H9 (cell line): ENCODE results near the gene KIR3DL3. TPM values are rescaled to one million over a fixed set of nuclear protein-coding genes. Genes with fewer than 3 reads are reported as not detected.

Experiments used
- DNase-seq: peaks from one replicate; pipeline ENCODE4 v3.0.0-alpha.2; 2017
- H2AFZ ChIP-seq: one replicate; pipeline ENCODE4 v1.6.1; 2013; ENCODE audit warnings: mild to moderate bottlenecking, low read length, control low read depth, moderate library complexity
- H2AK5ac ChIP-seq: 2 replicates; pipeline ENCODE4 v1.6.1; 2013; ENCODE audit warnings: low read length, control low read depth, mixed read lengths; ENCODE audit not compliant: insufficient read length
- H2BK120ac ChIP-seq: one replicate; pipeline ENCODE4 v1.6.1; 2013; ENCODE audit warnings: low read depth, mild to moderate bottlenecking, low read length, control low read depth, inconsistent platforms; ENCODE audit not compliant: poor library complexity, severe bottlenecking
- H2BK12ac ChIP-seq: 2 replicates; pipeline ENCODE4 v1.6.1; 2013; ENCODE audit warnings: low read length, control low read depth, mixed read lengths, low read depth; ENCODE audit not compliant: insufficient read length
- H2BK15ac ChIP-seq: 2 replicates; pipeline ENCODE4 v1.6.1; 2013; ENCODE audit warnings: low read depth, low read length, control low read depth
- H2BK20ac ChIP-seq: one replicate; pipeline ENCODE4 v1.6.1; 2013; ENCODE audit warnings: low read depth, mild to moderate bottlenecking, low read length, control low read depth, inconsistent platforms; ENCODE audit not compliant: poor library complexity, severe bottlenecking
- H2BK5ac ChIP-seq: 2 replicates; pipeline ENCODE4 v1.6.1; 2013; ENCODE audit warnings: low read length, control low read depth, mixed read lengths; ENCODE audit not compliant: insufficient read length
- H3K14ac ChIP-seq: 2 replicates; pipeline ENCODE4 v1.6.1; 2013; ENCODE audit warnings: low read length, control low read depth; ENCODE audit not compliant: insufficient read depth
- H3K18ac ChIP-seq: 2 replicates; pipeline ENCODE4 v1.6.1; 2013; ENCODE audit warnings: low read depth, mild to moderate bottlenecking, mixed read lengths, low read length, control low read depth; ENCODE audit not compliant: insufficient read length
- H3K23ac ChIP-seq: 2 replicates; pipeline ENCODE4 v1.6.1; 2013; ENCODE audit warnings: low read length, control low read depth, mixed read lengths, low read depth; ENCODE audit not compliant: insufficient read length
- H3K23me2 ChIP-seq: 2 replicates; pipeline ENCODE4 v1.6.1; 2013; ENCODE audit warnings: low read depth, mild to moderate bottlenecking, mixed read lengths, low read length, control low read depth; ENCODE audit not compliant: insufficient read length, poor library complexity, severe bottlenecking
- H3K27ac ChIP-seq: 2 replicates; pipeline ENCODE4 v1.5.1; 2013; ENCODE audit warnings: low read length, control low read depth, mixed read lengths, low read depth; ENCODE audit not compliant: insufficient read length
- H3K27me3 ChIP-seq: 2 replicates; pipeline ENCODE4 v1.6.1; 2013; ENCODE audit warnings: low read length, control low read depth, inconsistent platforms; ENCODE audit not compliant: insufficient read depth
- H3K4ac ChIP-seq: 2 replicates; pipeline ENCODE4 v1.6.1; 2013; ENCODE audit warnings: low read depth, mild to moderate bottlenecking, control low read depth, inconsistent platforms, low read length, moderate library complexity
- H3K4me1 ChIP-seq: 2 replicates; pipeline ENCODE4 v1.6.1; 2013; ENCODE audit warnings: low read length, control low read depth, inconsistent platforms; ENCODE audit not compliant: insufficient read depth
- H3K4me2 ChIP-seq: 2 replicates; pipeline ENCODE4 v1.6.1; 2013; ENCODE audit warnings: low read length, control low read depth, mixed read lengths; ENCODE audit not compliant: insufficient read length, insufficient read depth
- H3K56ac ChIP-seq: 2 replicates; pipeline ENCODE4 v1.6.1; 2013; ENCODE audit warnings: low read depth, mild to moderate bottlenecking, mixed read lengths, low read length, control low read depth; ENCODE audit not compliant: insufficient read length
- H3K79me1 ChIP-seq: 2 replicates; pipeline ENCODE4 v1.6.1; 2013; ENCODE audit warnings: low read depth, mild to moderate bottlenecking, moderate library complexity, low read length, control low read depth, inconsistent platforms; ENCODE audit not compliant: insufficient read depth, poor library complexity, severe bottlenecking
- H3K79me2 ChIP-seq: 2 replicates; pipeline ENCODE4 v1.6.1; 2013; ENCODE audit warnings: low read length, control low read depth, inconsistent platforms; ENCODE audit not compliant: insufficient read depth
- H3K9ac ChIP-seq: 2 replicates; pipeline ENCODE4 v1.6.1; 2013; ENCODE audit warnings: low read length, control low read depth, mixed read lengths; ENCODE audit not compliant: insufficient read length; ENCODE audit errors: extremely low read depth
- H3K9me3 ChIP-seq: one replicate; pipeline ENCODE4 v1.6.1; 2013; ENCODE audit warnings: low read depth, low read length, inconsistent platforms; ENCODE audit not compliant: control insufficient read depth
- H3T11ph ChIP-seq: one replicate; pipeline ENCODE4 v1.6.1; 2013; ENCODE audit warnings: mild to moderate bottlenecking, low read length, control low read depth, inconsistent platforms
- H4K20me1 ChIP-seq: one replicate; pipeline ENCODE4 v1.6.1; 2013; ENCODE audit not compliant: control insufficient read depth, insufficient read length, insufficient read depth
- H4K5ac ChIP-seq: 2 replicates; pipeline ENCODE4 v1.6.1; 2013; ENCODE audit warnings: low read depth, mild to moderate bottlenecking, mixed read lengths, low read length, control low read depth; ENCODE audit not compliant: insufficient read length
- H4K8ac ChIP-seq: replicated peaks from 2 replicates; pipeline ENCODE4 v1.6.1; 2013; ENCODE audit warnings: low read length, control low read depth, mixed read lengths, low read depth; ENCODE audit not compliant: insufficient read length
- H4K91ac ChIP-seq: 2 replicates; pipeline ENCODE4 v1.6.1; 2013; ENCODE audit warnings: low read depth, mild to moderate bottlenecking, moderate library complexity, mixed read lengths, low read length, control low read depth; ENCODE audit not compliant: insufficient read length
- H3K27ac Mint-ChIP-seq, 3 experiments: 2 replicates in 2 of 3; 3 replicates in 1 of 3; pipeline ENCODE4 v1.8.0; 2020 to 2021; ENCODE audit warnings: mixed read lengths in 3 of 3, mild to moderate bottlenecking in 1 of 3, moderate library complexity in 1 of 3
- H3K27me3 Mint-ChIP-seq: 2 replicates; pipeline ENCODE4 v1.8.0; 2021; ENCODE audit warnings: low read depth, mild to moderate bottlenecking, moderate library complexity, mixed read lengths
- H3K36me3 Mint-ChIP-seq, 3 experiments: 2 replicates in 2 of 3; 3 replicates in 1 of 3; pipeline ENCODE4 v1.8.0; 2020 to 2021; ENCODE audit warnings: low read depth in 3 of 3, mixed read lengths in 3 of 3; ENCODE audit not compliant: insufficient read depth in 1 of 3
- H3K4me1 Mint-ChIP-seq, 2 experiments: 2 replicates each; pipeline ENCODE4 v1.8.0; 2020; ENCODE audit warnings: mixed read lengths in 2 of 2
- H3K4me3 Mint-ChIP-seq, 2 experiments: 2 replicates in 1 of 2; 3 replicates in 1 of 2; pipeline ENCODE4 v1.8.0; 2020 to 2021; ENCODE audit warnings: mild to moderate bottlenecking in 2 of 2, mixed read lengths in 2 of 2, moderate library complexity in 1 of 2
- H3K9me3 Mint-ChIP-seq, 2 experiments: 2 replicates in 1 of 2; 3 replicates in 1 of 2; pipeline ENCODE4 v1.8.0; 2020; ENCODE audit warnings: mild to moderate bottlenecking in 2 of 2, mixed read lengths in 2 of 2, moderate library complexity in 1 of 2
- WGBS: extraction: QIAGEN DNeasy Blood & Tissue Kit; methylation state at CpG from one replicate; pipeline ENCODE4 v1.1.7; 2013; ENCODE audit warnings: missing lambda C conversion rate, low lambda C conversion rate, mixed read lengths; ENCODE audit not compliant: insufficient read length; ENCODE audit errors: extremely low coverage; 5-methylcytosine and 5-hydroxymethylcytosine counted together
- total RNA-seq: library from RNA; stranded (reverse); gene quantifications from 2 replicates; pipeline ENCODE4 v1.2.1, GENCODE V29; 2021
- TF ChIP-seq, protein P1 (sequence below): fragments of 200-600 bp; sonication (generic); conservative IDR thresholded peaks from 3 replicates; pipeline ENCODE4 v1.8.0; 2021; ENCODE audit warnings: antibody characterized with exemption, mild to moderate bottlenecking

The KIR3DL3 gene
- total RNA-seq, 1 experiment from 2014 or later, result not detected

- Histone ChIP-seq H2BK120ac (no peak overlapping the region), H4K8ac (no peak overlapping the region), H3K27ac (no peak overlapping the region), H3K4ac (no peak overlapping the region), H2AK5ac (no peak overlapping the region), H3T11ph (no peak overlapping the region), H4K20me1 (no peaks in the 10 kb centered on the region), H2BK15ac (no peak overlapping the region), H3K4me2 (no peak overlapping the region), H3K9me3 (peaks cover 90% of the 10 kb centered on the region), H3K18ac (no peak overlapping the region), H2BK12ac (no peak overlapping the region), H3K9ac (no peak overlapping the region), H4K91ac (no peak overlapping the region), H3K27me3 (no peaks in the 10 kb centered on the region), H4K5ac (no peak overlapping the region), H3K4me1 (no peaks in the 10 kb centered on the region), H2BK5ac (no peak overlapping the region), H2BK20ac (no peak overlapping the region), H2AFZ (no peak overlapping the region), H3K56ac (no peak overlapping the region), H3K23ac (no peak overlapping the region), H3K79me1 (no peaks in the 10 kb centered on the region), H3K23me2 (no peaks in the 10 kb centered on the region), H3K79me2 (no peaks in the 10 kb centered on the region), H3K14ac (no peak overlapping the region)
- peaks cover 95 to 98% of the 10 kb centered on the region in 2 experiments for H3K9me3 Mint-ChIP-seq
- H3K36me3 Mint-ChIP-seq, result peaks cover 22 to 51% (median 25%) of the 10 kb centered on the region in 3 experiments
- DNase-seq, result no peak
- H3K4me3 Mint-ChIP-seq, result no peak overlapping the region
- no CpG with 5 or more reads among the region's 3 CpGs for WGBS
- TF ChIP-seq, protein P1, sequence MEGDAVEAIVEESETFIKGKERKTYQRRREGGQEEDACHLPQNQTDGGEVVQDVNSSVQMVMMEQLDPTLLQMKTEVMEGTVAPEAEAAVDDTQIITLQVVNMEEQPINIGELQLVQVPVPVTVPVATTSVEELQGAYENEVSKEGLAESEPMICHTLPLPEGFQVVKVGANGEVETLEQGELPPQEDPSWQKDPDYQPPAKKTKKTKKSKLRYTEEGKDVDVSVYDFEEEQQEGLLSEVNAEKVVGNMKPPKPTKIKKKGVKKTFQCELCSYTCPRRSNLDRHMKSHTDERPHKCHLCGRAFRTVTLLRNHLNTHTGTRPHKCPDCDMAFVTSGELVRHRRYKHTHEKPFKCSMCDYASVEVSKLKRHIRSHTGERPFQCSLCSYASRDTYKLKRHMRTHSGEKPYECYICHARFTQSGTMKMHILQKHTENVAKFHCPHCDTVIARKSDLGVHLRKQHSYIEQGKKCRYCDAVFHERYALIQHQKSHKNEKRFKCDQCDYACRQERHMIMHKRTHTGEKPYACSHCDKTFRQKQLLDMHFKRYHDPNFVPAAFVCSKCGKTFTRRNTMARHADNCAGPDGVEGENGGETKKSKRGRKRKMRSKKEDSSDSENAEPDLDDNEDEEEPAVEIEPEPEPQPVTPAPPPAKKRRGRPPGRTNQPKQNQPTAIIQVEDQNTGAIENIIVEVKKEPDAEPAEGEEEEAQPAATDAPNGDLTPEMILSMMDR, result no peak
- H3K27ac Mint-ChIP-seq, result no peak overlapping the region
- no peaks in the 10 kb centered on the region for H3K4me1 Mint-ChIP-seq
- peaks cover 9% of the 10 kb centered on the region for H3K27me3 Mint-ChIP-seq
Observed at GRCh38 chr19:54728167-54728566, 3.9 kb downstream of the KIR3DL3 start.
